ENCODE results near the gene C11orf52. TPM values are rescaled to one million over a fixed set of nuclear protein-coding genes. Genes with fewer than 3 reads are reported as not detected.
"Not testable (repeated sequence)": the region's sequence is repeated elsewhere in the genome, so short reads cannot be mapped to it uniquely, and the experiment has no call there.

Gene C11orf52
- total RNA-seq = 2.6 TPM
- long read RNA-seq, partial matches to known transcripts = 0 of 2 reads
- long read RNA-seq, other reads (novel, unspliced or antisense) = 0 of 2 reads

- intact Hi-C loops (cut with DNase I) = no loop called here
- no peak for DNase-seq (ENCODE audit: low spot score)
Observed at GRCh38 chr11:111918390-111919256, at the start of gene C11orf52. Gene C11orf52 (plus strand): TSS chr11:111918913. CDS start chr11:111918973, 60 bp downstream.

- intact Hi-C loops (cut with DNase I) = no loop called here
- no peak for DNase-seq (ENCODE audit: low spot score)
Observed at GRCh38 chr11:111870113-111870512, 48.6 kb upstream of the C11orf52 start.

- intact Hi-C loops (cut with DNase I) = no loop called here
- DNase-seq (ENCODE audit: low spot score) = no peak
Observed at GRCh38 chr11:111870522-111870885, 48.2 kb upstream of the C11orf52 start.

- intact Hi-C loops (cut with DNase I) = no loop called here
- peak; percentile 90 for DNase-seq (ENCODE audit: low spot score)
Observed at GRCh38 chr11:111870886-111871692, 47.6 kb upstream of the C11orf52 start, which contains the start of gene ALG9. Gene ALG9 (minus strand): TSS chr11:111871581. CDS start chr11:111871482, 99 bp downstream.

GRCh38 chr11:111871693-111872161 is 47.0 kb upstream of the C11orf52 start:
- intact Hi-C loops (cut with DNase I) = no loop called here
- no peak for DNase-seq (ENCODE audit: low spot score)

- DNase-seq (ENCODE audit: low spot score) = no peak
- intact Hi-C loops (cut with DNase I) = loop anchor here (2.0 to 5.0 kb wide), 4 partner anchors 49 to 194 kb away; partner anchors contain the start of genes NKAPD1 and PIH1D2
Observed at GRCh38 chr11:111878385-111878848, 40.3 kb upstream of the C11orf52 start.

GRCh38 chr11:111878849-111879636 is 39.7 kb upstream of the C11orf52 start, which contains the start of the genes CFAP68 and FDXACB1:
Gene CFAP68 (plus strand): TSS chr11:111879541. CDS start chr11:111879561, 20 bp downstream.
Gene FDXACB1 (minus strand): TSS chr11:111879165. CDS start chr11:111879132, 33 bp downstream.
- DNase-seq (ENCODE audit: low spot score) = peak; percentile 99
- intact Hi-C loops (cut with DNase I) = loop anchor here (2.0 to 5.0 kb wide), 4 partner anchors 48 to 193 kb away; partner anchors contain the start of genes NKAPD1 and PIH1D2

GRCh38 chr11:111879637-111879960 is 39.1 kb upstream of the C11orf52 start:
- intact Hi-C loops (cut with DNase I) = loop anchor here (2.0 to 5.0 kb wide), 4 partner anchors 48 to 193 kb away; partner anchors contain the start of genes NKAPD1 and PIH1D2

GRCh38 chr11:111882202-111882601 is 36.5 kb upstream of the C11orf52 start:
- no peak for DNase-seq (ENCODE audit: low spot score)
- intact Hi-C loops (cut with DNase I) = no loop called here

More at GRCh38 chr11:111879637-111879960, 39.1 kb upstream of the C11orf52 start:
- DNase-seq (ENCODE audit: low spot score) = no peak

- intact Hi-C loops (cut with DNase I); DNase-seq (ENCODE audit: low spot score): not testable (repeated sequence)
Observed at GRCh38 chr11:111885053-111885452, 33.7 kb upstream of the C11orf52 start.

GRCh38 chr11:111886032-111886431 is 32.7 kb upstream of the C11orf52 start:
- no peak for DNase-seq (ENCODE audit: low spot score)
- intact Hi-C loops (cut with DNase I) = no loop called here

GRCh38 chr11:111886844-111887243 is 31.9 kb upstream of the C11orf52 start:
- intact Hi-C loops (cut with DNase I) = no loop called here
- DNase-seq (ENCODE audit: low spot score) = no peak

GRCh38 chr11:111905411-111905810 is 13.3 kb upstream of the C11orf52 start:
- DNase-seq (ENCODE audit: low spot score) = no peak
- intact Hi-C loops (cut with DNase I) = no loop called here

GRCh38 chr11:111906680-111907079 is 12.0 kb upstream of the C11orf52 start:
- intact Hi-C loops (cut with DNase I) = no loop called here
- DNase-seq (ENCODE audit: low spot score) = no peak

- no peak for DNase-seq (ENCODE audit: low spot score)
- intact Hi-C loops (cut with DNase I) = no loop called here
Observed at GRCh38 chr11:111908639-111909305, 9.9 kb upstream of the C11orf52 start.

GRCh38 chr11:111909378-111909777 is 9.3 kb upstream of the C11orf52 start:
- intact Hi-C loops (cut with DNase I) = no loop called here
- no peak for DNase-seq (ENCODE audit: low spot score)

GRCh38 chr11:111910676-111911562 is 7.8 kb upstream of the C11orf52 start:
- DNase-seq (ENCODE audit: low spot score) = no peak
- intact Hi-C loops (cut with DNase I) = no loop called here

All from cardiac septum (tissue), 1 donor.